Measurements from ENCODE around the gene ZFYVE19.

GRCh38 chr15:40855706-40856234, 48.9 kb downstream of the ZFYVE19 start:
- TF ChIP-seq CTCF (IDR thresholded peaks at IDR 0.05), result no peak
- no peak for TF ChIP-seq SIN3A (IDR thresholded peaks at IDR 0.05; ENCODE audit: borderline replicate concordance, insufficient read depth, low read depth, low read length)
- no peak for TF ChIP-seq POLR2AphosphoS5 (IDR thresholded peaks at IDR 0.05; ENCODE audit: low read depth, low read length)
- TF ChIP-seq REST (IDR thresholded peaks at IDR 0.05; ENCODE audit: insufficient read depth in 1 of 2, low read depth in 2 of 2, low read length in 1 of 2), result no peak

All from Panc1 (cell line).